ENCODE results near the gene SCFD2. TPM values are rescaled to one million over a fixed set of nuclear protein-coding genes. Genes with fewer than 3 reads are reported as not detected.
"Not testable (repeated sequence)": the region's sequence is repeated elsewhere in the genome, so short reads cannot be mapped to it uniquely, and the experiment has no call there.

SCFD2 gene
- polyA plus RNA-seq, 3 donors from 2014 or later, result 13.0 to 22.8 (median 21.4) TPM

DNA sequence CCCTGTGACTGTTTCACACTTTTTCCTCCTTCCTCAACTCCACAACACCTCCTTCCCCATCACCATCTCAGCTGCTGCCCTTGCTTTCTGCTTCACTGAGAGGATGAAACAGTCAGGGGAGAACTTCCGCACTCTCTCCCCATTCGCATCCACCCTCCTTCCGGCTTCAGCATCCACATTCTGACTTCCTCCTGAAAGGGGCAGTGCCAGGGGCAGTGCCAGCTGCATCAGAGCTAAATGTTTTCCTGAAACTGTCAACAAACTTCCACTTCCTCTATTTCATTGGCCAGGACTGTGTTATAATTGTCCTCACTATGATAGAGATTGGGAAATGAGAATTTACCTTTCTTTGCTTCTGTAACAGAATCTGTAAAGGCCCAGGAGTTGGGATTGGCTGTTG is 521.9 kb downstream of the SCFD2 start:
- peaks cover 0 to 4% (median 2%) of the 10 kb centered on the region in 3 donors for H3K27me3 Mint-ChIP-seq (ENCODE audit: low read depth in 3 of 3)
- no peak overlapping the region for H3K27ac Mint-ChIP-seq
- no peak overlapping the region for H3K4me3 Mint-ChIP-seq
- no peak for DNase-seq
- H3K4me1 Mint-ChIP-seq, result no peaks in the 10 kb centered on the region
- no peaks in the 10 kb centered on the region for H3K36me3 Mint-ChIP-seq
- no peaks in the 10 kb centered on the region for H3K9me3 Mint-ChIP-seq

DNA sequence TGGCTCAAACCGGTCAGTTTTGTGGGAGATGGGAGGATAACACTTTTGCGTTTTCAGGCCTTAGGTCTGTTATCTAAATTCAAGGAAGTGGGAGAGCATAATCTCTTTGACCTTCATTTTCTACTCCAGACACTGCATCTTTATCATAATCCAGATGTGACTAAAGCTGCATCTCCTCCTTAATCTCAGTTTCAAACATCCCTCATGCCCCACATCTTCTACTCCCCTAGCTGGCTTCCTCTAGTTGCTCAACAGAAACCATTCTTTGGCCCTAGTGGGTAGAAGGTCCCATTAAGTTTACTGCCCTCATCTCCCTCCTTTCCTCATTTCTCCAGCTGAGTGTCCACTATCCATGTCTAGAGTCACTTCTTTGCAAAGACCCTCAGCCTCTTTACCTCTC is 522.5 kb downstream of the SCFD2 start:
- DNase-seq, result no peak
- Mint-ChIP-seq H3K36me3 (no peaks in the 10 kb centered on the region), H3K27ac (no peak overlapping the region), H3K9me3 (no peaks in the 10 kb centered on the region), H3K4me3 (no peak overlapping the region), H3K27me3 (ENCODE audit: low read depth in 3 of 3) (peaks cover 0 to 4% (median 2%) of the 10 kb centered on the region in 3 donors), H3K4me1 (no peaks in the 10 kb centered on the region)

DNA sequence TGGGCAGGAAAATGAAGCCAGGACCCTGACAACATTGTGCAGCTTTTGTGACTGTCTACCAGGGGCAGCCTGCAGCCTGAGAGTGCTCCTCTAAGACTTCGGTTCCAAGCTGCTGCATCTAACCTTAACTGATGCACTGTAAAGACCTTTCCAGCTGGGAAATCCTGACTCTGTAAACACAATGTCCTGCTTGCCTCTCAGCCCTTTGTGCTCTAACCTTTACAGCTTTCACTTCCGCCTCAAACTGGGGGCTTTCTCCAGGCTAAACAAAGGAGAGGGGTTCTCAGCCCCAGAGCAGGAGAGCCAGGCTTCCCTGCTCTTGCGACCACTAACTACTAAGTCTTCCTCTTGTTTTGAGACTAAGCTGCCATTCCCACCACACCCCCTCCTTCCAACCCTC is 523.1 kb downstream of the SCFD2 start:
- H3K4me1 Mint-ChIP-seq, result no peaks in the 10 kb centered on the region
- H3K27me3 Mint-ChIP-seq (ENCODE audit: low read depth in 3 of 3), result peaks cover 0 to 4% (median 2%) of the 10 kb centered on the region in 3 donors
- no peaks in the 10 kb centered on the region for H3K36me3 Mint-ChIP-seq
- no peak for DNase-seq
- no peaks in the 10 kb centered on the region for H3K9me3 Mint-ChIP-seq
- H3K4me3 Mint-ChIP-seq, result no peak overlapping the region
- H3K27ac Mint-ChIP-seq, result no peak overlapping the region

DNA sequence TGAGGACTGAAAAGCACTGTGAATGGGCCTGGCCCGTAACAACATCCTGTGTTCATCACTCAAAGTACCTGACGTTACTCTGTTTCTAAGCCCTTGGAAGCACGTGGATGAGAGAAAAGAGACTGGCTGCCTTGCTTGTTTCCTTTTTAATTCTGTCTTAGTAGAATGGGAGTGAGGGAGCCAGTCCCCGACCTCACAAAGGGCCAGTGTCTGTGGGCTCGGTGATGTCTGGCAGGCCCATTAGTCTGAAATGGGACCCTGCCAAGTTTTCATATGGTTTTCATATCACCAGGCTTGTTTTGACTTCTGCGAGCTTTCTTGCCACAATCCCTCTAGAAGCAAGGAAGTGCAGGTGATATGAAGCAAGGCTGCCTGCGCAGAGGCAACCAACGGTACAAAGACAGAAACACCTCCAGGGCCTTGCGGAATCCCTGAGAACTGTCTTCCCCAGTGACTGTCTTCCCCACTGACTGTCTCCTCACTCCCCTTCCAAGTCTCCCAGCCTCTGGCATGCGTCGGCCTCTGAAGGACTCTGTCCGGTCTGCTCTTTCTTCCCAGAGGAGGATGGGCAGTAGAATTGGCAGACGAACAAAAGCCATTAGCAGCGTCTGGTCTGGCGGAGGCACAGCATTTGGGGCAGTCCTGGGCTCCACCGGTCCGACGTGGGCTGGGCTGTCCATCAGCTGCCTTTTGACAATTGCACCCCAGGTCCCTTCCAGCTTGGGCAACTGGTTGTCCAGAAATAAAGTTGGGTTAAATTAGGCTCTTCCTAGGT is 524.0 kb downstream of the SCFD2 start:
- Mint-ChIP-seq H3K27ac (no peak overlapping the region), H3K4me3 (no peak overlapping the region), H3K9me3 (no peaks in the 10 kb centered on the region), H3K27me3 (ENCODE audit: low read depth in 3 of 3) (peaks cover 0 to 4% (median 3%) of the 10 kb centered on the region in 3 donors), H3K36me3 (no peaks in the 10 kb centered on the region), H3K4me1 (no peaks in the 10 kb centered on the region)
- no peak for DNase-seq

DNA sequence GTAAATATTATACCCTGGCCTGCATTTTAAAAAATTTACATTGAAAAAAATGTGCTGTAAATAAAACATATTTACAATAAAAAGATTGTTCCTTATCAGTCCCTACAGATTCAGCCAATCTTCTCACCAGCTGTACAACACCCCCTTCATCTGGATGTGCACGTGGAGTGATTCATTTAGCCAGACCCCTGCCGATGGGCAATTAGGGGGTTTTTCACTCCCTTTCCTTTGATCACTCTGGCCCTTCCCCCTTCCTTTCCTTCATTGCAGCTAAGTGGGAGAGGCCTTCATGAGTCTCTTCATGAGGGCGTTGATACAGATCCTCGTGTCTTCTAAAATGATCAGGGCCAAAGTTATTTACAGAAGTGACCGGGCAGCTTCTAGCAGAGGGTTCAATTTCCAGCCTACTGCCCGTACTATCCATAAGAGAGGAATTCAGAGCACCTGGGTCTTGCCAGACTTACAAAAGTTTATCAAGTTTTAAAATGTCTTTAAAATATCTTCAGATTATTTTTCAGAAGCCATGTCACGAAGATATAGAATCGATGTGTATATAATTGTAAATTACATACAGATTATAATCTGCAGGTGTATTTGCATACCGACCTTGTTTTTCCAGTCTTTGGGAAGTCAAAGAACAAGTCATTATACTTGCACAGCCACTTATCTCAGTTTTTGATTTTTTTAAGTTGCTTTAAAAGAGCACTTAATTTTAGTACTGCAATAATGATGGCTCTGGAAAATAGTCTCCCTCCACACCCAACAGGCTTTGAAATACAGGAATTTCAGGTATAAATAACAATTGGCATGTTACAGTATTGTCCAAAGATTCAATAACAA is 525.1 kb downstream of the SCFD2 start:
- Mint-ChIP-seq H3K4me1 (no peaks in the 10 kb centered on the region), H3K27ac (no peak overlapping the region), H3K27me3 (ENCODE audit: low read depth in 3 of 3) (peaks cover 0 to 4% (median 3%) of the 10 kb centered on the region in 3 donors), H3K36me3 (no peaks in the 10 kb centered on the region), H3K4me3 (no peak overlapping the region), H3K9me3 (no peaks in the 10 kb centered on the region)
- DNase-seq, result no peak

DNA sequence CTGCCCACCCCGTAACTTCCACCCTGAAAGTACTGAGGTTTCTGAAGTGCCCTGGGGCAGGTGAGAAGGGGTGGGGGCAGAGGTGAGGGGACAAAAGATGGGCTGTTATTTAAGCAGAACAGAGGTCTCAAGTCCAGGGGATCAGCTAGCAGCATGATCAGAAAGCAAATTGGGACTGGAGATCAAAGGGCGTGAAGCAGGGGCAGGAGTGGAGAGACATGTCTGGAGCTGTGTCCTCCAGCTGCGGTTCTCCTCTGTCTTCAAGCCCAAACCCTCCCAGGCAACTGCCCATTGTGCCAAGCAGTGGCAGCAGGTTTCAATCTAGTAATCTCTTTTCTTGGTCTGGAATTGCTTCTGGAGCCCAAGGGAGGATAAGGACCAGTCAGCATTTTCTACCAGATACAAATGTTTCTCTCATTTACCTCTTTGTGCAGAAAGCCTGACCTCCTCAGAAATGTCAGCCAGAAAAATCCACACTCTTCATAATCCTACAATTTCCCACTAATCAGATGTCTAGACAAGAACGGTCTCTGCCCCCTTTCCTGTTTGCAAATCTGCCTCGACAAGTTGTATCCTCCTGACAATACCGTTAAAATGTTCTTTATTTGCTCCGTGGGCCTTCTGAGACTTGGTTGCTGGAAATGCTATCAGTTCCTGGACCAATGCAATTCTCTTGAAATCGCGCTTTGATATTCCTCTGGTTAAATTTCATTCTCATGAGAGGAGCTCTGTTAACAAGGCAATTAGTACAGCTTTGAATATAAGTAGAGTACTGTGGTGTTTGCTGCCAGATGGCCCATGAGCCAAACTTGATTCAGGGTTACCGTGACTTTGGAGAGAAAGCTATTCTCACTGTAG is 526.9 kb downstream of the SCFD2 start:
- H3K36me3 Mint-ChIP-seq, result no peaks in the 10 kb centered on the region
- H3K27ac Mint-ChIP-seq, result no peak overlapping the region
- DNase-seq, result no peak
- no peaks in the 10 kb centered on the region for H3K9me3 Mint-ChIP-seq
- H3K27me3 Mint-ChIP-seq (ENCODE audit: low read depth in 3 of 3), result peaks cover 1 to 2% (median 2%) of the 10 kb centered on the region in 3 donors
- H3K4me3 Mint-ChIP-seq, result no peak overlapping the region
- no peaks in the 10 kb centered on the region for H3K4me1 Mint-ChIP-seq

DNA sequence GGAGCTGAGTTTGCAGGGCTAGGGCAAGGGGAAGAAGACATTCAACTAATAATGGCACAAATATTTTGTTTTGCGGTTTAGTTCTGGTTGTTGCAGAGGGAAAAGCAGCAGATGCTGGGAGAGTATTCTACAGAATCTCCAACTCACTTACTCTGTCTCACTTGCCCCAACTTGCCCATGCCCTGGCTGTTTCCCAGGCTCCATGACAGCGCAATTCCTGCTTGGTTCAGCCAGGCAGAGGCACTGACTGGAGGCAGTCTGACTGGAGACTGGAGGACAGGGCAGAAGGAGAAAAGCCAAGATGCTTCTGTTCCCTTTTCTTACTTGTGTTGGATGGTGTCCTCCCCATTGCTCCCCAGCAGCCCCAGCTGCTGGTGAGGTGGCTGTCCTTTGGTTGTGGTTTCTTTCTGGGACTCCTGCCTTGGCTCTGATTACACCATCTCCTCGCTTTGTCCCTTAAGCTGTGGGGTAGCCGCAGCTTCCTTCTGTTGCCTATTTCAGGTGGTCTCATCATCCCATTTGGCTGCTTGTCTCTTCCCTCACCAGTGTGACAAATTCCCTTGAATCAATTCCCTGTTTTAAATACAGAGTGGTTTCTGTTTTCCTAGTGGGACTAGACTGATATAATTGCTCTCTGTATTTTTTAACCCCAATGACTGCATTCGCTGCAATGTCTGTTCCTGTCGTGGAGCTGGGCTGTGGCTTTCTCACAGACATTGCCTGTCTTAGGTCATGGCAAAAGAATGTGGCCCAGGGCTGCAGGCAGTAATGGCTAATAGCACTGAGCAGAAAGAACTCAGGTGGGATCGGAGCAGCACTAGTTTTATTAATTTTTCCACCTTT is 527.9 kb downstream of the SCFD2 start:
- no peak overlapping the region for H3K4me3 Mint-ChIP-seq
- no peaks in the 10 kb centered on the region for H3K9me3 Mint-ChIP-seq
- no peaks in the 10 kb centered on the region for H3K36me3 Mint-ChIP-seq
- H3K27me3 Mint-ChIP-seq (ENCODE audit: low read depth in 3 of 3), result peaks cover 1 to 5% (median 2%) of the 10 kb centered on the region in 3 donors
- no peak for DNase-seq
- no peaks in the 10 kb centered on the region for H3K4me1 Mint-ChIP-seq
- H3K27ac Mint-ChIP-seq, result no peak overlapping the region

DNA sequence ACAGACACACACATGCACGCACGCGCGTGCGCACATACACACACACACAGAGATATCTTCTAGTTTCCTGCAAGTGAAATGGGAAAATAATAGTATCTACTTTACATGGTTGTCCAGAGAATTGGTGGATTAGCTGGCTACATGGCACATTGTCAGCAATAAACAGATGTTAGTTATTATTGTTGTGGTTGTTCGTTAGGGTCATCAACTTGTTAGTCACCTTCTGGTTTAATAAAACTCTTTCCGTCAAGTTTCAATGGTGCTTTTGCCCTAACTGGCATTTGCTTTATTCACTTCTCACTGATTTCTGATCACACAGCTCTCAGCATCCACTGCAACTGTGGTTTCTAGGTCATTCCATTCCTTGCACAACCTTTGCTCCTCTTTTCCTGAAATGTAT is 529.2 kb downstream of the SCFD2 start:
- no peaks in the 10 kb centered on the region for H3K36me3 Mint-ChIP-seq
- no peak overlapping the region for H3K27ac Mint-ChIP-seq
- no peak for DNase-seq
- H3K27me3 Mint-ChIP-seq (ENCODE audit: low read depth in 3 of 3), result peaks cover 1 to 12% (median 8%) of the 10 kb centered on the region in 3 donors
- no peak overlapping the region for H3K4me3 Mint-ChIP-seq
- H3K9me3 Mint-ChIP-seq, result no peaks in the 10 kb centered on the region
- no peaks in the 10 kb centered on the region for H3K4me1 Mint-ChIP-seq

DNA sequence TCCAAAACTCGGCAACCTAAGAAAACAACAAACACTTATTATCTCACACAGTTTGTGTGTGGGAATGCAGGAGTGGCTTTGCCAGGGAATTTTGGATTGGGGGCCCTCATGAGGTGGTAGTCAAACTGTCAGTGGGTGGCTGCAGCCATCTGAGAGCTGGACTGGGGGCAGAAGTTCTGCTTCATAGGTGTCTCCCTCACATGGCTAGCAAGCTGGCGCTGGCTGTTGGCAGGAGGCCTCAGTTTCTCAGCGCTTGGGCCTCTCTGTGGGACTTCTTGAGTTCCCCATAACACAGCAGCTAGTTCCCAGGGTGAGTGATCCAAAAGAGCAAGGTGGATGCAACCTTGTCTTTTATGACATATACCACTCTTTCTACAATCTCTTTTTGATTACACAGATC is 529.7 kb downstream of the SCFD2 start:
- no peak for DNase-seq
- Mint-ChIP-seq H3K27ac (no peak overlapping the region), H3K4me1 (no peaks in the 10 kb centered on the region), H3K27me3 (ENCODE audit: low read depth in 3 of 3) (peaks cover 1 to 12% (median 8%) of the 10 kb centered on the region in 3 donors), H3K9me3 (no peaks in the 10 kb centered on the region), H3K36me3 (no peaks in the 10 kb centered on the region), H3K4me3 (no peak overlapping the region)

DNA sequence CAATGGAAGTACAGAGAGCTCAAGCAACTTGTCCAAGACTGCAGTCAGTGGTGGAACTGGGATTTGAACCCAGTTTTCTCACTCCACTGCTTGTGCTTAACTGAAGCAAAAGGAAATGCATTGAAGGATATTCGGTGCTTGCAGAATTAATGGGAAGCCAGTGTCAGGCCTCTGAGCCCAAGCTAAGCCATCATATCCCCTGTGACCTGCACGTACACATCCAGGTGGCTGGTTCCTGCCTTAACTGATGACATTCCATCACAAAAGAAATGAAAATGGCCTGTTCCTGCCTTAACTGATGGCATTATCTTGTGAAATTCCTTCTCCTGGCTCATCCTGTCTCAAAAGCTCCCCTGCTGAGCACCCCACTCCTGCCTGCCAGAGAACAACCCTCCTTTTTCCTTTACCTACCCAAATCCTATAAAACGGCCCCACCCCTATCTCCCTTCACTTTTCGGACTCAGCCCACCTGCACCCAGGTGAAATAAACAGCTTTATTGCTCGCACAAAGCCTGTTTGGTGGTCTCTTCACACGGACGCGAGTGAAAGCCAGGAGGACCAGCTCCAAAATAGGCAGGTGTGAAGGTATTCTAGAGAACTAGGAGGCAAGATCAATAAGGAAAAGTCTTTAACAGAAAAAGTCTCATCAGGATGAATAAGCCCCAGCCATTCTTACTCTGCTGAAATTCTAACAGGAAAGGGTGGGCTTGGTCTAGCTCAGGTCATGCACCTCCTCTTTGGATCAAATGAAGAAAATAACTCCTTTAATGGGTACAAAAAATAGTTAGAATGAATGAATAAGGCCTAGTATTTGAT is 531.0 kb downstream of the SCFD2 start:
- H3K9me3 Mint-ChIP-seq, H3K36me3 Mint-ChIP-seq: not testable (repeated sequence)

DNA sequence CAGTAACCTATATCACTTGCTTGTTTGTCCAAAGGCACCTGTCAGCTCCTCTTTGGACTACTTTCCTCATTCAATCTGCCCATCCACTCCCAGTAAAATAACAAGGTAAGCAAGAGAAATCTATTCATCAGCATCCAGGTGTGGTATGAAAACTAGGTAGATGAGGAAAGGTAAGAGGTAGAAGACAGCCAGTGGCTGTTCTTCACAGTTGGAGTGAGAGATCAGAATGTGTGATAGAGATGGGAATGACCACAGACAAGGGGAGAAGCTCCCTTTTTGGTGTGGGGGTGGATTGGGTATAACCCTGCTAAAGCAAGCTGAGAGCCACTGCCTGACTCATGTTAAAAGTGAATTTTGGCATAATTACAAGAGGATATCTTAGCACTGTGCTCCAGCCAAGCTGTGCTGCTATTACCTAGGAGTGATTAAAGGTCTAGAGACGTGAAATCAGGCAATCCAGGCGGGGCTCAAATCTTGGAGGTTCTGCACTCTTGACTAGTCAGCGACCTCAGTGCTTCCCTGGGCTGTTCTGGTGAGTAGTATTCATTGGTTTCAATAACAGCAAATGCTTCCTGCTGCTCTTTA is 531.8 kb downstream of the SCFD2 start:
- Mint-ChIP-seq H3K4me3 (no peak overlapping the region), H3K36me3 (no peaks in the 10 kb centered on the region), H3K27ac (no peak overlapping the region), H3K4me1 (no peaks in the 10 kb centered on the region), H3K27me3 (ENCODE audit: low read depth in 3 of 3) (peaks cover 1 to 12% (median 8%) of the 10 kb centered on the region in 3 donors), H3K9me3 (no peaks in the 10 kb centered on the region)
- no peak for DNase-seq

More for the DNA sequence above, 531.0 kb downstream of the SCFD2 start:
- DNase-seq, H3K4me3 Mint-ChIP-seq, H3K4me1 Mint-ChIP-seq, H3K27ac Mint-ChIP-seq: not testable (repeated sequence)
- peaks cover 1 to 12% (median 8%) of the 10 kb centered on the region in 3 donors for H3K27me3 Mint-ChIP-seq (ENCODE audit: low read depth in 3 of 3)

DNA sequence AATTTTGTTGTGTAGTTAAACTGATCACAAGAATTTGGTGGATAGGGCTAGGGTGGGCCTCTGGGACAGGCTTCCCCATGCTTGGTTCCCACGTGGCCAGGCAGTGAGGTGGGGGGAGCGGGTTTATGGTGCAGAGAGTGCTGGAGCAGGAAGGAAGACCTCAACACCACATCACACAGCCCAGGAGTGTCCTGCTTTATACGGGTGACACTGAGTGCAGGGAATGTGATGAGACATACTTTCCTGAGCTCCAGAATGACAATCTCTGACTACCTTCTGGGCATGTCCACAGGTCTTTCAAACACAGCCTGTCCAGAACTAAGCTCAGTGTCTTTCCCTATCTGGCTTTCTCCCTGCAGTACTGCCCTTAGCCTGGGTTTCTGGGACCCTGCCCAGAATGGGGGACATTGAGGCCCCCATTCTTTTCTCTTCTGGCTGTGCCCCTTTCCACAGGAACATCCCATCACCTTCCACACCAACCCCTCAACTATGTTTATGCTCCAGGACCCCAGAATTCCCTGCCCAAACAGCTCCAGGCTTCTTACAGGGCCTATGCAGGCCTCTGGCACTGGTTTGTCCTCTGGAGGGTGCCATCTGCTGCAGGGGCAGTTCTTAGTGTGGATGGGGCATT is 540.3 kb downstream of the SCFD2 start:
- peaks cover 0 to 5% (median 4%) of the 10 kb centered on the region in 3 donors for H3K27me3 Mint-ChIP-seq (ENCODE audit: low read depth in 3 of 3)
- H3K9me3 Mint-ChIP-seq, result peaks cover 0 to 2% (median 0%) of the 10 kb centered on the region in 6 donors
- no peak overlapping the region for H3K4me3 Mint-ChIP-seq
- no peaks in the 10 kb centered on the region for H3K4me1 Mint-ChIP-seq
- H3K27ac Mint-ChIP-seq, result no peak overlapping the region
- DNase-seq, result no peak
- no peaks in the 10 kb centered on the region for H3K36me3 Mint-ChIP-seq

Data from immature natural killer cell (primary cell).